PC-3 (cell line): Measurements from ENCODE around the gene PLCB4. TPM values are rescaled to one million over a fixed set of nuclear protein-coding genes. Genes with fewer than 3 reads are reported as not detected.

Source experiments
- ATAC-seq: fragments of 200-7000 bp; cut with Tn5 transposase; 2 replicates; pipeline ENCODE4 v1.9.1; 2020; ENCODE audit warnings: mild to moderate bottlenecking, moderate library complexity
- BruUV-seq: library from RNA; stranded (reverse); fragments of 400-500 nt; replicated peaks from 2 replicates; lab custom pipeline; 2021; lab: Mats Ljungman, UMichigan
- CTCF ChIA-PET: fragments of 300-600 bp; sonication (Branson Sonifier 250); formaldehyde crosslinking; loops from one replicate; lab custom pipeline; 2022; ENCODE audit warnings: antibody characterized with exemption; lab: Charles Lee
- POLR2A ChIA-PET: fragments of 300-600 bp; sonication (Branson Sonifier 250); formaldehyde crosslinking; loops from one replicate; lab custom pipeline; 2022; ENCODE audit warnings: antibody characterized with exemption; ENCODE audit not compliant: unreplicated experiment; lab: Charles Lee
- DNase-seq: peaks from one replicate; pipeline ENCODE4 v3.0.0-alpha.2; 2015
- H2AFZ ChIP-seq: fragments of 300-600 bp; sonication (generic); 2 replicates; pipeline ENCODE4 v1.6.0; 2016; ENCODE audit warnings: antibody characterized with exemption, low read length
- H3F3A ChIP-seq: fragments of 300-600 bp; sonication (generic); one replicate; pipeline ENCODE4 v1.6.0; 2017; ENCODE audit warnings: antibody characterized with exemption, low read length, control low read depth, mild to moderate bottlenecking; ENCODE audit not compliant: unreplicated experiment
- H3K27ac ChIP-seq: fragments of 300-600 bp; sonication (generic); 2 replicates; pipeline ENCODE4 v1.5.1; 2016; ENCODE audit warnings: mild to moderate bottlenecking, low read length
- H3K27me3 ChIP-seq: fragments of 300-600 bp; sonication (generic); 2 replicates; pipeline ENCODE4 v1.6.1; 2016; ENCODE audit warnings: low read length, mixed read lengths
- H3K36me3 ChIP-seq: fragments of 300-600 bp; sonication (generic); 2 replicates; pipeline ENCODE4 v1.6.1; 2016; ENCODE audit warnings: low read depth, mixed run types, low read length, mixed read lengths
- H3K4me1 ChIP-seq: fragments of 300-600 bp; sonication (generic); 2 replicates; pipeline ENCODE4 v1.5.1; 2016; ENCODE audit warnings: low read length; ENCODE audit not compliant: insufficient read depth
- H3K4me2 ChIP-seq: fragments of 300-600 bp; sonication (generic); 2 replicates; pipeline ENCODE4 v1.6.0; 2016; ENCODE audit warnings: low read length
- H3K4me3 ChIP-seq: fragments of 300-600 bp; sonication (generic); 2 replicates; pipeline ENCODE4 v1.5.1; 2016; ENCODE audit warnings: mild to moderate bottlenecking, low read length, mixed read lengths
- H3K79me2 ChIP-seq: fragments of 300-600 bp; sonication (generic); 2 replicates; pipeline ENCODE4 v1.6.1; 2017; ENCODE audit warnings: low read length, mixed read lengths
- H3K9ac ChIP-seq: fragments of 300-600 bp; sonication (generic); 2 replicates; pipeline ENCODE4 v1.6.0; 2016; ENCODE audit warnings: mild to moderate bottlenecking, low read length
- H3K9me2 ChIP-seq: fragments of 300-600 bp; sonication (generic); replicated peaks from 2 replicates; pipeline ENCODE4 v1.6.1; 2016; ENCODE audit warnings: mixed run types, low read length, mixed read lengths
- H3K9me3 ChIP-seq: fragments of 300-600 bp; sonication (generic); 2 replicates; pipeline ENCODE4 v1.6.1; 2016; ENCODE audit warnings: low read length, mixed read lengths
- H4K20me1 ChIP-seq: fragments of 300-600 bp; sonication (generic); 2 replicates; pipeline ENCODE4 v1.6.1; 2016; ENCODE audit warnings: low read length, mixed read lengths
- CTCF ChIP-seq: fragments of 300-600 bp; sonication (generic); conservative IDR thresholded peaks from 2 replicates; pipeline ENCODE4 v1.5.1; 2017; ENCODE audit warnings: antibody characterized with exemption, low read depth, mild to moderate bottlenecking, low read length
- EZH2 ChIP-seq: fragments of 300-600 bp; sonication (generic); IDR thresholded peaks from one replicate; pipeline ENCODE4 v1.6.1; 2017; ENCODE audit warnings: antibody characterized with exemption, mild to moderate bottlenecking, low read length; ENCODE audit not compliant: unreplicated experiment
- EZH2phosphoT487 ChIP-seq: fragments of 300-600 bp; sonication (generic); IDR thresholded peaks from 2 replicates; pipeline ENCODE4 v1.6.1; 2018; ENCODE audit warnings: mild to moderate bottlenecking, antibody characterized with exemption, low read length, borderline replicate concordance
- intact Hi-C: fragments of 100-400 bp; cut with micrococcal nuclease; formaldehyde crosslinking; loops from 2 replicates; pipeline ENCODE4 v1.9.0; 2023
- total RNA-seq: library from RNA; depleted of rRNA; stranded (reverse); fragments of >200 nt; gene quantifications from 2 replicates; pipeline ENCODE4 v1.2.3, GENCODE V29; 2014

The PLCB4 gene
- total RNA-seq, 1 experiment from 2014 or later, result 25.4 TPM

- no peaks in the 10 kb centered on the region for H3F3A ChIP-seq
Measured at GRCh38 chr20:9493803-9494202, 424.9 kb downstream of the PLCB4 start.

GRCh38 chr20:9495701-9496100 lies 426.8 kb downstream of the PLCB4 start:
- no peak for TF ChIP-seq EZH2phosphoT487
- no peak for TF ChIP-seq CTCF
- TF ChIP-seq EZH2, result no peak
- Histone ChIP-seq H3K36me3 (no peaks in the 10 kb centered on the region), H2AFZ (no peak overlapping the region), H3K9ac (no peak overlapping the region), H3K4me2 (no peak overlapping the region), H3K4me3 (no peak overlapping the region), H3K4me1 (peaks cover 19% of the 10 kb centered on the region), H3K79me2 (no peaks in the 10 kb centered on the region), H3K27ac (no peak overlapping the region), H3K27me3 (no peaks in the 10 kb centered on the region), H3F3A (no peaks in the 10 kb centered on the region), H3K9me3 (no peaks in the 10 kb centered on the region), H4K20me1 (no peaks in the 10 kb centered on the region), H3K9me2 (no peaks in the 10 kb centered on the region)
- intact Hi-C loops, result no loop called here
- CTCF ChIA-PET, result no interaction called here
- DNase-seq, result no peak
- no TSS peak for BruUV-seq
- POLR2A ChIA-PET, result interaction anchor here (0.6 kb wide), 1 partner anchor 196 kb away, joined by 3 read pairs; no protein-coding TSS in a partner anchor
- ATAC-seq, result no peak

More at GRCh38 chr20:9493803-9494202, 424.9 kb downstream of the PLCB4 start:
- no peak overlapping the region for H3K4me2 ChIP-seq
- H3K9me3 ChIP-seq, result no peaks in the 10 kb centered on the region
- H3K9me2 ChIP-seq, result no peaks in the 10 kb centered on the region
- POLR2A ChIA-PET, result no interaction called here
- no peak overlapping the region for H3K4me3 ChIP-seq
- H3K9ac ChIP-seq, result no peak overlapping the region
- no peaks in the 10 kb centered on the region for H3K36me3 ChIP-seq
- H3K27me3 ChIP-seq, result no peaks in the 10 kb centered on the region
- ATAC-seq (no peak), DNase-seq (no peak)
- intact Hi-C loops, result no loop called here
- BruUV-seq, result no TSS peak
- H2AFZ ChIP-seq, result no peak overlapping the region
- peaks cover 19% of the 10 kb centered on the region for H3K4me1 ChIP-seq
- no peaks in the 10 kb centered on the region for H3K79me2 ChIP-seq
- no peaks in the 10 kb centered on the region for H4K20me1 ChIP-seq
- H3K27ac ChIP-seq, result no peak overlapping the region
- CTCF ChIA-PET, result no interaction called here
- TF ChIP-seq EZH2 (no peak), EZH2phosphoT487 (no peak), CTCF (no peak)

- CTCF ChIA-PET, result no interaction called here
Measured at GRCh38 chr20:9496155-9496554, 427.3 kb downstream of the PLCB4 start.

More at GRCh38 chr20:9496155-9496554, 427.3 kb downstream of the PLCB4 start:
- Histone ChIP-seq H3F3A (no peaks in the 10 kb centered on the region), H3K36me3 (no peaks in the 10 kb centered on the region), H3K4me2 (no peak overlapping the region), H3K9me2 (no peaks in the 10 kb centered on the region), H3K9me3 (no peaks in the 10 kb centered on the region), H3K27ac (no peak overlapping the region), H3K4me3 (no peak overlapping the region), H3K4me1 (peaks cover 19% of the 10 kb centered on the region), H4K20me1 (no peaks in the 10 kb centered on the region), H2AFZ (no peak overlapping the region), H3K9ac (no peak overlapping the region), H3K27me3 (no peaks in the 10 kb centered on the region), H3K79me2 (no peaks in the 10 kb centered on the region)
- no TSS peak for BruUV-seq
- POLR2A ChIA-PET, result interaction anchor here (0.6 kb wide), 1 partner anchor 196 kb away, joined by 3 read pairs; no protein-coding TSS in a partner anchor
- no peak for ATAC-seq
- no peak for DNase-seq
- intact Hi-C loops, result no loop called here
- TF ChIP-seq EZH2phosphoT487 (no peak), EZH2 (no peak), CTCF (no peak)
